ENCODE results near the gene MYOZ1.

GRCh38 chr10:73628405-73628804 lies 12.9 kb downstream of the MYOZ1 start:
- TF ChIP-seq CTCF (IDR thresholded peaks at IDR 0.05) (no peak), SIN3A (IDR thresholded peaks at IDR 0.05; ENCODE audit: borderline replicate concordance, insufficient read depth, low read depth, low read length) (no peak), REST (IDR thresholded peaks at IDR 0.05; ENCODE audit: insufficient read depth in 1 of 2, low read depth in 2 of 2, low read length in 1 of 2) (no peak), POLR2AphosphoS5 (IDR thresholded peaks at IDR 0.05; ENCODE audit: low read depth, low read length) (no peak), TCF7L2 (IDR thresholded peaks at IDR 0.05; ENCODE audit: low read depth, low read length) (no peak)

Measured in Panc1 (cell line).